Frontal cortex (tissue), 4 donors: ENCODE data around the gene CS. TPM values are rescaled to one million over a fixed set of nuclear protein-coding genes. Genes with fewer than 3 reads are reported as not detected.

Source experiments
- DNase-seq, 2 donors: peaks; one replicate each; pipeline ENCODE4 v3.0.0; 2012; ENCODE audit warnings: low spot score in 2 of 2
- FAIRE-seq: peaks from 2 replicates; lab custom pipeline; 2012; peaks lifted over from hg19 to GRCh38; lab: Jason Lieb, UNC
- total RNA-seq: library from RNA; depleted of rRNA; stranded (reverse); fragments of >200 nt; gene quantifications from one replicate; pipeline ENCODE4 v1.2.3, GENCODE V29; 2014
- donor health status: control.
- donor health status: control.
- donor health status: control.

Gene CS
- total RNA-seq, 1 donor from 2014 or later, result 83.6 TPM

DNA sequence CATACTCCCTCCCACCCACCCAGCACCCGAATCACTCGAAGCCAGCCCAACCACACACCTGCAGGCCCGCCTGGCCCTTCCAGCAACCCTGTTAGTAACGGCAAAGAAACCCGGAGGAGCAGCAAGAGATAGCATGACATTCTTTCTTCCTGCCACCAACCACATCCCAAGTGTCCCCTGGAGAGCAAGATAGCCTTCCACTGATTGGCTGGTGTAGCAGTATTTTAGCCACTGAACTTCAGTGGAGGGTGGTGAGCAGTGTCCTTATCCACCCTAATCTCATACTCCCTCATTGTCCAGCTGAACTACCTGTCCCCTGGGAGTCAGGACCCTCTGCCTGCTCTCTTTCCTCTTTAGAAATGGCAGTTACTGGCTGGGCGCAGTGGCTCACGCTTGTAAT is 71.0 kb downstream of the CS start:
- FAIRE-seq (no peak), DNase-seq (no peak)

DNA sequence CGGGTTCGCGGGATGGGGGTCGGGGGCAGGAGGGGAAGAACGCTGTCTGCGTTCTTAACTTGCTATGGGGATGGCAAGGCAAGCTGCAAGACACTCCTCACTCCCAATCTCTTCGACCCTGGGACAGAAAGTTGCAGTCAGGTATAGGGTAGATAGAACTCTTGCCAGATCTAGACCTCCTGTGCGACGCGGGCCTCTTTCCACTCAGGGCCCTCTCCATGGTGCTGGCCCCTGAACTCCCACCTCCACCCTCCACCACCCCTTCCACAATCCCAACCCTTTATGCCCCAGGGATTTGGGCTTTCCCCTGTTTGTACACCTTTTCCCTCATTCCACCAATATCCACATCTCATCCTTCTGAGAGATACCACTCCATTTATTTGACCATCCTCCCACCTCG is 75.2 kb downstream of the CS start:
- no peak for FAIRE-seq

DNA sequence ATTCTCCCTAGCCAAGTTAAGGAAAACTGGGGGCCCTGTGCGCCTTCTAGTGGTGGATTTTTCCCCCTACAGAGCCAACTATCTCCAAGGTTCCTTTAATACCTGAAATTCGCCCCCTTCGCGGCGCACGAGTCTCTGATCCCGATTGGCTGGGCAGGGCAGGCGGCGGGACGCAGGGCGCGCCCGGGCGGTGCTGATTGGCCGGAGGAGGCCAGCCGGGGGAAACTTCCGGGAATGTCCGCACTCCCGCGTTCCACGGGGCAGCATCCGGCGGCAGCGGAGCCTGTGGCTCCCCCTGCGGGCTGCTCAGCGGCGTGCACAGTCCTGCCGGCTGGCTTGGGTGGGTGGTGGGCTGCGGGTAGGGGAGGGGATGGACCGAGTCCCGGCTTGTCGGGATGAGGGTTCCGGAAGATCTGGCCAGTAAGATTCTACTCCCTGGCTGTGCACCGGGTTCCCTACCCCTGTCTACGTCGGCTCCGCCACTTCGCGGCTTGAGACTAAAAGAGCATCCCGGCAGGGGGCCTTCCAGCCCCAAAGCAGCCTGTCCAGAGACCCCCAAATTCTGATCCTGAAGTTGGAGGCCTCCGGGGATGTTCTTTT is 75.9 kb downstream of the CS start, which contains the start of gene NABP2:
TSS of gene NABP2 (plus strand) at position 241 of the 600 bp plus-strand sequence. CDS start 515 bp downstream, outside the sequence.
- FAIRE-seq, result no peak
- DNase-seq, result peak; percentile 93 to 97

More for the DNA sequence above, 75.2 kb downstream of the CS start:
- DNase-seq, result peak in 1 of 2 donors; percentile 6

DNA sequence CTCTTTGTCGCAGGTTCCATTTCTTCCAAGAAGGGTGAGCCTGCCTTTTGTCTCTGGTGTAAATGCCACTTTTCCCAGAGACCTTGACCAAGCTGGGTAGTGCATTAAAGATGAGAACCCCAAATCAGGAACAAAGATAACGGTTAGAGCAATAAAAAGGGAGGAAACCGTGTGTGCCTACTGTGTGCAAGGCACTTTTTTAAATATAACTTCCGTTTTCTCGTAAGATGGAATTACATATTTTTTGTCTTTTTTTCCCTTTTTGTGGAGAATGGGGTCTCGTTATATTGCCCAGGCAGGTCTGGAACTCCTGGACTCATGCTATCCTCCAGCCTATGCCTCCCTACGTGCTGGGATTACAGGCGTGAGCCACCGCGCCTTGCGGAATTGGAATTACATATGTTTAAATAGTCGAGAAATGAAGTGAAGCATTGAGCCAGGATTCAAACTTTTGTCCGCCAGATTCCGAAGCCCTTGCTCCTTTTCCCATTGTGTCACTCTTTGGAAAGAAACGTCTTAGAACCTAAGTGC is 76.5 kb downstream of the CS start:
- no peak for FAIRE-seq
- no peak for DNase-seq

DNA sequence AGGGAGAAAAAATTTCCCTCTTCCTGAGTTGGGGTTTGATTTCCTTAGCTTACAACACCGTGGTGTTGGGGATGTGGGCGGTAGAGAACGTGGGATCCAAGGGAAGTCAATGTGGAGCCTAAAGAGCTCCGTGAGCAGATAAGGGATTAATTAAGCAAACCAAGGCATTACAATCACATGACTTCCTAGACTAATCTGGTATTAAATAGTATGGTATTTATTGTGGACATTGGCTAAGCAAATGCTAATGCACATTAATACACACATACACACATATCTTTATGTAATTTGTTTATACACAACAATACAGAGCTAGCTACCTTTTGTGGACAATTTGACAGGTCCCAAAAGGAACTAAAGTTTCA is 77.6 kb downstream of the CS start:
- no peak for FAIRE-seq

DNA sequence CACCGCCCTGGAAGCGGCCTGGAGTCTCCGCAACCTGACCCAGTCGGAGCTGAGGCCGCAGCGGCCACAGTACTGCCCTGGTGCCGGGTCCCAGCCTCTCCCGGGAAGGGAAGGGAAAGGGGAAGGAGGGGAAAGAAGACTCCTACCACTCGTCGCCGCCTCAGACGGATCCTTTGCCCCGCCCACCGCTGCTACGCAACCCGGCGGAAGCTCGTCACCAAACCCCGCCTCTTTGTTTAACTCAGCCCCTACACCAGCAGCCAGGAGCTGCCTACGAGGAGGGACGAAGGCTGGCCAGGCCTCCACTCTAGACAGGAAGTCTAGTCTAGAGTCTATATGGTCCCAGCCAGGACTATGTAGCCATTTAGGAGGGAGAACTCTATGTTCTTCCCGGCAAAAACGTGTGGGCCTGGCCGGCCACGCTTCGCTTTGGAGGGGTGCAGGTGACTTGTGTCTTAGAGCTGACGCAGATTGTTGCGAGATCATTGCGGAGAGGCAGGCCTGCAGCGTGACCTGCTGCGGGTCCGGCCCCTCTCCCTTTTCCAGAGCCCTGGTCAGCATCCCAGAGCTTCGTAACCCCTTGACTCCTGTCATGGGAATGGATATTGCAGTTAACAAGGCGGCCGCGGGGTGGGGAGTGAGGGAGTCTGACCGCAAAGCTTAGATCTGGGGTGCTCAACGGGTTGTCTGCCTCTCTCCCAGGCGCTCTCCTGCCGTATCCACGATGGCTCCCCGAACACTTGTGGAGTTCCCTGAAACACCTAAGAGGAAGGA is 78.2 kb downstream of the CS start, which contains the start of gene RNF41:
TSS of gene RNF41 (minus strand) at position 166 of the 774 bp plus-strand sequence. CDS start 7,875 bp downstream, outside the sequence.
- peak; percentile 92 to 97 for DNase-seq
- FAIRE-seq, result no peak

More for the DNA sequence above, 77.6 kb downstream of the CS start:
- DNase-seq, result no peak

Other genes with a start within 250 kb of the CS start
- gene ERBB3, start 220.2 kb downstream of the CS start, total RNA-seq, result 2.0 TPM
- gene PA2G4, start 195.8 kb downstream of the CS start, total RNA-seq, result 74.6 TPM
- gene RPL41, start 183.7 kb downstream of the CS start, total RNA-seq, result 1,399 TPM
- 8.2 TPM for gene ZC3H10, start 182.1 kb downstream of the CS start, total RNA-seq
- 26.5 TPM for gene ESYT1, start 172.1 kb downstream of the CS start, total RNA-seq
- gene MYL6B, start 147.7 kb downstream of the CS start, total RNA-seq, result 123 TPM
- 511 TPM for gene MYL6, start 142.0 kb downstream of the CS start, total RNA-seq
- 93.3 TPM for gene SMARCC2, start 110.8 kb downstream of the CS start, total RNA-seq
- gene RNF41, start 78.4 kb downstream of the CS start, total RNA-seq, result 53.0 TPM
- gene NABP2, start 76.0 kb downstream of the CS start, total RNA-seq, result 26.9 TPM
- not detected for gene SLC39A5, start 70.3 kb downstream of the CS start, total RNA-seq
- gene ANKRD52, start 41.9 kb downstream of the CS start, total RNA-seq, result 10.2 TPM
- gene COQ10A, start 33.4 kb downstream of the CS start, total RNA-seq, result 12.2 TPM
- gene CNPY2, start 15.7 kb upstream of the CS start, total RNA-seq, result 42.8 TPM
- 24.5 TPM for gene PAN2, start 33.7 kb upstream of the CS start, total RNA-seq
- gene IL23A, start 38.6 kb upstream of the CS start, total RNA-seq, result not detected
- gene STAT2, start 59.8 kb upstream of the CS start, total RNA-seq, result 75.0 TPM
- gene APOF, start 62.5 kb upstream of the CS start, total RNA-seq, result not detected
- gene TIMELESS, start 149.1 kb upstream of the CS start, total RNA-seq, result 2.9 TPM
- gene MIP, start 154.3 kb upstream of the CS start, total RNA-seq, result 0.41 TPM
- 1.2 TPM for gene SPRYD4, start 168.2 kb upstream of the CS start, total RNA-seq
- 4.1 TPM for gene GLS2, start 187.8 kb upstream of the CS start, total RNA-seq
- 2.4 TPM for gene RBMS2, start 221.5 kb upstream of the CS start, total RNA-seq